ENCODE data around the gene DLG1. TPM values are rescaled to one million over a fixed set of nuclear protein-coding genes. Genes with fewer than 3 reads are reported as not detected.

DLG1 gene
- polyA plus RNA-seq, 1 experiment = 58.9 TPM

DNA sequence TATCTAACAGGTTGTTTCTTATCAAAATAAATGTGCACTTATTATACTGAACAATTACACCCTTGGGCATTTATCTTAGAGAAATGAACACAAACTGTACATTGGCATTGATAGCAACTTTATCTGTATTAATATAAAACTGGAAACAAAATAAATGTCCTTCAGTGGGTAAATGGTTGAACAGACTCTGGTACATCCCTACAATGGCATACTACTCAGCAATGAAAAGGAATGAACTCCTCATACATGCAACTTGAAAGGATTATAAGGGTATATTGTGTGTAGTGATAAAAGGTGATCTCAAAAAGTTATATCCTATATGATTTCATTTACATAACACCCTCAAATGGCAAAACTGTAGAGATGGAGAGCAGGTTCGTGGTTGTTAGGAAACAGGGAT lies 23.7 kb upstream of the DLG1 start:
- Histone ChIP-seq H3K9me3 (ENCODE audit: control insufficient read depth, insufficient read depth, low read length) (peaks cover 4% of the 10 kb centered on the region), H3K27me3 (ENCODE audit: control insufficient read depth, insufficient read depth, low read length) (no peaks in the 10 kb centered on the region), H3K27ac (ENCODE audit: low read depth, low read length) (no peak overlapping the region), H3K4me3 (ENCODE audit: low read depth, low read length) (no peak overlapping the region)
- no peak for DNase-seq (ENCODE audit: low read depth, low spot score)
- ChIA-PET CTCF (no interaction called here), POLR2A (no interaction called here)
- TF ChIP-seq, protein P1, sequence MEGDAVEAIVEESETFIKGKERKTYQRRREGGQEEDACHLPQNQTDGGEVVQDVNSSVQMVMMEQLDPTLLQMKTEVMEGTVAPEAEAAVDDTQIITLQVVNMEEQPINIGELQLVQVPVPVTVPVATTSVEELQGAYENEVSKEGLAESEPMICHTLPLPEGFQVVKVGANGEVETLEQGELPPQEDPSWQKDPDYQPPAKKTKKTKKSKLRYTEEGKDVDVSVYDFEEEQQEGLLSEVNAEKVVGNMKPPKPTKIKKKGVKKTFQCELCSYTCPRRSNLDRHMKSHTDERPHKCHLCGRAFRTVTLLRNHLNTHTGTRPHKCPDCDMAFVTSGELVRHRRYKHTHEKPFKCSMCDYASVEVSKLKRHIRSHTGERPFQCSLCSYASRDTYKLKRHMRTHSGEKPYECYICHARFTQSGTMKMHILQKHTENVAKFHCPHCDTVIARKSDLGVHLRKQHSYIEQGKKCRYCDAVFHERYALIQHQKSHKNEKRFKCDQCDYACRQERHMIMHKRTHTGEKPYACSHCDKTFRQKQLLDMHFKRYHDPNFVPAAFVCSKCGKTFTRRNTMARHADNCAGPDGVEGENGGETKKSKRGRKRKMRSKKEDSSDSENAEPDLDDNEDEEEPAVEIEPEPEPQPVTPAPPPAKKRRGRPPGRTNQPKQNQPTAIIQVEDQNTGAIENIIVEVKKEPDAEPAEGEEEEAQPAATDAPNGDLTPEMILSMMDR (IDR thresholded peaks at IDR 0.05; ENCODE audit: low read depth, low read length) = no peak

DNA sequence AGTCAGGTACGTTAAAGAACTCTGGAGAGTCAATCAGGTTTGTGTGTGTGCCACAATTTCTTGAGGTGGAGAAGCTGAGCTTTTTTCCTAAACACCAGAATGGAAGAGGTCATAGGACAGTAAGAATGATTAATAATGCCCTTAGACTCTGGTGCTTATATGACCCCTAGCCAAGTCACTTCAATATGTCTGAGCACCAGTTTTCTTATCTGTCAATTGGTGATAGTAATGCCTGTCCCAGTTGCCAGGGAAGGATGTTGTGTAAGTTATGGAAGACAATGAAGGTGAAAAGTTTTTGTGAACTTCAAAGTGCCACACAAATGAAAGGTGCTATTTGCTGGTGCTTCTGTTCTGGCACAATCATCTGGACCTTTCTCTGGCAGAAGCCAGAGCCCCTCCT lies 22.2 kb upstream of the DLG1 start:
- TF ChIP-seq, protein P1 (IDR thresholded peaks at IDR 0.05; ENCODE audit: low read depth, low read length) = no peak
- no peak overlapping the region for H3K4me3 ChIP-seq (ENCODE audit: low read depth, low read length)
- DNase-seq (ENCODE audit: low read depth, low spot score) = no peak
- no peaks in the 10 kb centered on the region for H3K27me3 ChIP-seq (ENCODE audit: control insufficient read depth, insufficient read depth, low read length)
- POLR2A ChIA-PET = no interaction called here
- CTCF ChIA-PET = no interaction called here
- H3K9me3 ChIP-seq (ENCODE audit: control insufficient read depth, insufficient read depth, low read length) = peaks cover 4% of the 10 kb centered on the region
- H3K27ac ChIP-seq (ENCODE audit: low read depth, low read length) = no peak overlapping the region

DNA sequence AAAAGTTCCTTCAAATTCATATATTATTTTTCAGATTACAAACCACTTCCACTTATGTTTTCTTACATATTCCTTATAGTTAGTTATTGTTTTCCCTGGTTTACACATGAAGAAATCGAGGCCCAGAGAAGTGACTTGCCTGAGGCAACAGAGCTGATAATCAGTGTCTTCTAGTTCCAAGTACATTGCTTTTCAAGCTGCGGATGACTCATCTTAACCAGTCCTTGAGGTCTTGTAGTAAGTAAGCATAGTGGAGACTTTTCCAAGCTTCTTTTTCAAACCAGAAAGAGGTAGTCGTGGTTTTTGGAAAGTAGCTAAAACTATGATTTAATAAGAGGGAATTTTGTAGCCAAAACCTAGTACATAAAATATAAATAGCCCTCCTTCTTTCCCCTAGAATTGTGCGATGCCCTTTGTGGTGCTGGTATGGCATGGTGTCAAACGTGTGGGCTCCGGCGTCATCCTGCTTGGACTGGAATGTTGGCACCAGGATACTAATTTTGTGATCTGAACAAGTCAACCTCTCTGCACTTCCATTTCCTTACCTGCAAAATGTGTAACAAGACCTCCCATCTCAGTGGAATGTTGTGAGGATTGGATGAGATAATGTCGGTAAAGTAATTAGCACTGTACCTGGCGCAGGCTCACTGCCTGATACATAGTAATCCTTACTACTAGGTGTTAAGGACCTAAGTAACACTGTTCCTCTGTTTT lies 19.0 kb upstream of the DLG1 start:
- H3K27ac ChIP-seq (ENCODE audit: low read depth, low read length) = no peak overlapping the region
- no peak overlapping the region for H3K4me3 ChIP-seq (ENCODE audit: low read depth, low read length)
- no peak for DNase-seq (ENCODE audit: low read depth, low spot score)
- H3K27me3 ChIP-seq (ENCODE audit: control insufficient read depth, insufficient read depth, low read length) = no peaks in the 10 kb centered on the region
- ChIA-PET POLR2A (no interaction called here), CTCF (no interaction called here)
- peaks cover 4% of the 10 kb centered on the region for H3K9me3 ChIP-seq (ENCODE audit: control insufficient read depth, insufficient read depth, low read length)
- TF ChIP-seq, protein P1 (IDR thresholded peaks at IDR 0.05; ENCODE audit: low read depth, low read length) = no peak

DNA sequence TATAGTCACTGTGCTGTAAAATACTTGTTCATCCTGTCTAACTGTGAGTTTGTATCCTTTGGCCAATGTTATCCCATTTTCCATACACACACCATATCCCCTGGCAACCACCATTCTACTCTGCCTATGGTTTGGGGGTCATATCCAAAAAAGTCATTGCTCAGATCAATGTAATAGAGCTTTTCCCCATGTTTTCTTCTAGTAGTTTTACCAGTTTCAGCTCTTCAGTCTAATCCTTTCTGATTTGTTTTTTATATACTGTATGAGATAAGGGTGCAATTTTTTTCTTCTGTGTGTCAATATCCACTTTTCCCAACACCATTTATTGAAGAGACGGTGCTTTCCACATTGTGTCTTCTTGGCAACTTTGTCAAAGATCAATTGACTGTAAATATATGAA lies 14.0 kb upstream of the DLG1 start:
- ChIA-PET POLR2A (no interaction called here), CTCF (no interaction called here)
- H3K9me3 ChIP-seq (ENCODE audit: control insufficient read depth, insufficient read depth, low read length) = peaks cover 3% of the 10 kb centered on the region; the same call in 1 of the 2 replicates
- H3K27me3 ChIP-seq (ENCODE audit: control insufficient read depth, insufficient read depth, low read length) = no peaks in the 10 kb centered on the region
- H3K27ac ChIP-seq (ENCODE audit: low read depth, low read length) = no peak overlapping the region
- no peak overlapping the region for H3K4me3 ChIP-seq (ENCODE audit: low read depth, low read length)
- TF ChIP-seq, protein P1 (IDR thresholded peaks at IDR 0.05; ENCODE audit: low read depth, low read length) = no peak
- no peak for DNase-seq (ENCODE audit: low read depth, low spot score)

DNA sequence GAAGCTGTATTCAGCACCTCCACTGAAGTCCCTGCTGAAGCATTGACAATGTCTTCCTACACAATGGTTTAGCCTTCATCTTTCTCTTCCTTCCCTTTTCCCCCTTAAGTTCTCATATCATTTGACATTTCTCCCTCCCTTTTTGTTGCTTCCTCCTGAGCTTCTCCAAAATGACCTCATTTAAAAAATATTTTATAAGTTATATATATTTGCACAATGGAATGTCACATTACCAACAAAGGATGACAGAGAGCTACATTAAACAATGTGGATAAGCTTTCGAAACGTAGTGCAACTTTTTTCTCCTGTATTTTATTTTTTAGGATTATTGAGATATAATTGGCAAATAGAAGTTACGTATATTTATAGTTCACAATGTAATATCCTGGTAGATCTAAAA lies 13.2 kb upstream of the DLG1 start:
- H3K9me3 ChIP-seq (ENCODE audit: control insufficient read depth, insufficient read depth, low read length) = peaks cover 3% of the 10 kb centered on the region; the same call in 1 of the 2 replicates
- H3K27ac ChIP-seq (ENCODE audit: low read depth, low read length) = no peak overlapping the region
- no peaks in the 10 kb centered on the region for H3K27me3 ChIP-seq (ENCODE audit: control insufficient read depth, insufficient read depth, low read length)
- CTCF ChIA-PET = no interaction called here
- H3K4me3 ChIP-seq (ENCODE audit: low read depth, low read length) = no peak overlapping the region
- POLR2A ChIA-PET = interaction anchor here (0.6 to 0.9 kb wide), 2 partner anchors 9 to 122 kb away, joined by 3 to 5 read pairs; no protein-coding TSS in a partner anchor
- no peak for DNase-seq (ENCODE audit: low read depth, low spot score)
- TF ChIP-seq, protein P1 (IDR thresholded peaks at IDR 0.05; ENCODE audit: low read depth, low read length) = no peak

Data from AG04450 (cell line).